NCI-H2196 treated with DMSO at 0.1 percent for 48 hours (cell line): ENCODE measurements around the gene SLC26A11.
"Not testable (repeated sequence)": the region's sequence is repeated elsewhere in the genome, so short reads cannot be mapped to it uniquely, and the experiment has no call there.

Experiments
- DNase-seq: peaks from one replicate; lab custom pipeline; 2025; ENCODE audit not compliant: unreplicated experiment; lab: John Stamatoyannopoulos, UW

SLC26A11 gene

DNA sequence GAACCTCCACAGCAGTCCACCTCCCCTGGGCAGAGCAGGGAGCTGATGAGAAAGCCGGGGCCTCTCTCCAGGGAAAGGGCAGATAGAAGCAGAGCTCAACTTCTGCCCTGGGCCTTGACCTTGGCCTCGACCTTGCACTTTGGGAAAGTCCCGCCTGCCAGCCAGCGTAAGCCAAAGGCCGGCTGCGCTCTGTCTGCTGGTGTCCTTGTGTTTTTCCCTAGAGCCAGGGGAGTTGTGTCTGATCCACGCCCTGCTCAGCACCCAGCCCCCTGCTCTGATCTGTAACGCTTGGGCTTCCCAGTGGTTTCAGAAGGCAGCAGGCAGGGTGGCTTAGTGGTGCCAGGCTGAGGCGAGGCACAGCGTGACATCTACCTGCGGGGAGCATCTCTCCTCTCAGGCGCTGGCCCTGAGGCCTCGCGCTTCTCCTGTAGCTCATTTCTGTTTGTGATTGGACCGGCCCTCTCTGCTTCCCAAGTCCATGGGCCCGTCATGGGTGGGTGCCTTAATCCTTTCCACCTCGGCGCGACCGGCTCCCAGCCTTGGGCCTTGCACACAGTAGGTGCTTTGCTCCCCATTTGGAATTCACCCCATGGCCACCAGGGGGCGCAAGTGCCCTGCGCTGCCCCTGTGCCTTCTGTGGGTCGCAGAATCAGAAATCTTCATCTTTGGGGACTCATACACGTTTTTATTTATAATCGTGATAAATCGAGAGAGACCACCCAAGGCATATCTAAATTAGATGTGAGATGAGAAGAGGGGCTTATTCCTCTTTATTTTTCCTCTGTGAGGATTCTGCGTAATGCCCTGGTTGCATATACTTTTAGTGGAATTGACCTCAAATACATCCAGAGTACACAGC, 24.3 kb upstream of the SLC26A11 start:
- no peak for DNase-seq

DNA sequence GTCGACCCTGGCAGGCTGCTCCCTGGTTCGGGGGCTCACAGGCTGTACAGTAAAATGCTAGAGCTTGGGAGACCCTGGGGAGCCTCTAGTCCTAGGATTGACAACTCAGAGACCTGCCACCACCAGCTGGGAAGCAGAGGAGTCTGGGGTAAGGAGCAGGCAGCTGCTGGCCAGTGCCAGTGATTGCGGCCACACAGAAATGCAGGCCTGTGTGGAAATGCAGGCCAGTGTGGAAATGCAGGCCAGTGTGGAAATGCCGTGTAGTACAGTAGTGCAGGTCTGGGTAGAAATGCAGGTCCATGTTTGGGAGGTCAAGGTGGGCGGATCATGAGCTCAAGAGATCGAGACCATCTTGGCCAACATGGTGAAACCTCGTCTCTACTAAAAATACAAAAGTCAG, 23.6 kb upstream of the SLC26A11 start:
- no peak for DNase-seq

DNA sequence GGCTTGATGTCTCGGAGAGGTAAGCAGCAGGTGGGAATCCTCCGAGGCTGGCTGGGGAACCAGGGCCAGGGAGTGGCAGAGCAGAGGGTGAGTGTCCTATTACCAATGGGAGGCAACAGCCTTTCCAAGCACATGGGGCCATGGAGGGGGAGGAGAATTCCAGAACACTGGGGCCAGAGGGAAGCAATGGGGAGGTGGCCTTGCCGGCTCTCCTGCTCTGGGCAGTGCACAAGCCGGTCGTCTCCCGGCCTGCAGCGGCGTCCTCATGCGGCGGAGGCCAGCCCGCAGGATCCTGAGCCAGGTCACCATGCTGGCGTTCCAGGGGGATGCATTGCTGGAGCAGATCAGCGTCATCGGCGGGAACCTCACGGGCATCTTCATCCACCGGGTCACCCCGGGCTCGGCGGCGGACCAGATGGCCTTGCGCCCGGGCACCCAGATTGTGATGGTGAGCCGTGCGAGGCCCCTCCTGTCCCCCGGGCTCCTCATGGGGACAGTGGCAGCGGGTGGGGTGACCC, 22.0 kb upstream of the SLC26A11 start:
- DNase-seq = no peak

DNA sequence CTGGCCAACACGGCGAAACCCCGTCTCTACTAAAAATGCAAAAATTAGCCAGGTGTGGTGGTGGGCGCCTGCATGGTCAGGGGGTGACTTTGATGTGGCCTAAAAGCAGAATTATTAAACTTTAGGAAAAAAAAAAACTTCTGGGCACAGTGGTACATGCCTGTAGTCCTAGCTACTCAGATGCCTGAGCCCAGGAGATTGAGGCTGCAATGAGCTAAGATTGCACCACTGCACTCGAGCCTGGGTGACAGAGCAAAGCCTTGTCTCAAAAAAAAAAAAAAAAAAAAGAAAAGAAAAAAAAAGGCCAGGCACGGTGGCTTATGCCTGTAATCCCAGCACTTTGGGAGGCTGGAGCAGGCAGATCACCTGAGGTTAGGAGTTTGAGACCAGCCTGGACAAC, 20.9 kb upstream of the SLC26A11 start:
- DNase-seq = not testable (repeated sequence)

DNA sequence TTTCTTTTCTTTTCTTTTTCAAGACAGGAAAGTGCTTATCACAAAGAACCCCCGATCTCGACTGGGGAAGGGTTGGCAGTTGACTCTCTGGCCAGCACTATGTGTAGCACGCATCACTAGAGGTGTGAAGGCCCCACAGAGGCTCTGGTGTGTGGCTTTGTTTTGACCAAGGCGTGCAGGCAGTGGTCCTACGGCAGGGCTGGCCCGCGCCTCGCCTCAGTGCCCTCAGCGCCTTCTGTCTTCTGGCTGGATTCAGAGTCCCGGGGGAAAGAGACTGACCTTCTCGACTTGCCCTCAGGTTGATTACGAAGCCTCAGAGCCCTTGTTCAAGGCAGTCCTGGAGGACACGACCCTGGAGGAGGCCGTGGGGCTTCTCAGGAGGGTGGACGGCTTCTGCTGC, 18.8 kb upstream of the SLC26A11 start:
- DNase-seq = no peak

DNA sequence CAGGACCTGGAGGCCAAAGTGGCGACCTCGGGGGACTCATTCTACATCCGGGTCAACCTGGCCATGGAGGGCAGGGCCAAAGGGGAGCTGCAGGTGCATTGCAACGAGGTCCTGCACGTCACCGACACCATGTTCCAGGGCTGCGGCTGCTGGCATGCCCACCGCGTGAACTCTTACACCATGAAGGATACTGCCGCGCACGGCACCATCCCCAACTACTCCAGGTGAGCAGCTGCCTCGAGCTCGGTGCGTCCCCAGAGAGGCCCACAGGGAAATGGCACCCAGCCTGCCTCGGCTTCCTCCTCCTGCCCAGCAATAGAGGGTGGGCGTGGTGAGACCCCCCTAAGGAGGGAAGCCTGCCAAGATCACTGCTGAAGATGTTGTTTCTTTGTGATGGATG, 18.0 kb upstream of the SLC26A11 start:
- no peak for DNase-seq

DNA sequence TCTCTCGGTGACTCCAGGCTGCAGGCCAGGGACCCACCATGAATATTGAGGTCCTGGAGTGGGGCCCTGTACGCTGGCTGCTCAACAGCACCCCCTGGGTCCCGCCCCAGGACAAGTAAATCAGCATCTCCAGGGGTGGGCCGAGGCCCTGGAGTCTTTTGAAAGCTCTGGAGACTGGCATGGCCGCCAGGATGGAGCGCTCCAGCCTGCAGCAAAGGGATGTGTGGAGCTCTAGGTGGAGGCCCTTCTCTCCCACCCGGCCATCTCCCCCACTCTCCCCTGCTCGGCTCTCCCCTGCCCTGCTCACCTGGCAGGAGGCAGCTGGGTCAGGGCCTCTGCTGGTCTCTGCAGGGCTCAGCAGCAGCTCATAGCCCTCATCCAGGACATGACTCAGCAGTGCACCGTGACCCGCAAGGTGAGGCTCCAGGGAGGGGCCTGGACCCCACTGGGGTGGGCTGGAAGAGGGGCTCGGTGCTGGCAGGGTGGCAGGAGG, 16.7 kb upstream of the SLC26A11 start:
- no peak for DNase-seq

DNA sequence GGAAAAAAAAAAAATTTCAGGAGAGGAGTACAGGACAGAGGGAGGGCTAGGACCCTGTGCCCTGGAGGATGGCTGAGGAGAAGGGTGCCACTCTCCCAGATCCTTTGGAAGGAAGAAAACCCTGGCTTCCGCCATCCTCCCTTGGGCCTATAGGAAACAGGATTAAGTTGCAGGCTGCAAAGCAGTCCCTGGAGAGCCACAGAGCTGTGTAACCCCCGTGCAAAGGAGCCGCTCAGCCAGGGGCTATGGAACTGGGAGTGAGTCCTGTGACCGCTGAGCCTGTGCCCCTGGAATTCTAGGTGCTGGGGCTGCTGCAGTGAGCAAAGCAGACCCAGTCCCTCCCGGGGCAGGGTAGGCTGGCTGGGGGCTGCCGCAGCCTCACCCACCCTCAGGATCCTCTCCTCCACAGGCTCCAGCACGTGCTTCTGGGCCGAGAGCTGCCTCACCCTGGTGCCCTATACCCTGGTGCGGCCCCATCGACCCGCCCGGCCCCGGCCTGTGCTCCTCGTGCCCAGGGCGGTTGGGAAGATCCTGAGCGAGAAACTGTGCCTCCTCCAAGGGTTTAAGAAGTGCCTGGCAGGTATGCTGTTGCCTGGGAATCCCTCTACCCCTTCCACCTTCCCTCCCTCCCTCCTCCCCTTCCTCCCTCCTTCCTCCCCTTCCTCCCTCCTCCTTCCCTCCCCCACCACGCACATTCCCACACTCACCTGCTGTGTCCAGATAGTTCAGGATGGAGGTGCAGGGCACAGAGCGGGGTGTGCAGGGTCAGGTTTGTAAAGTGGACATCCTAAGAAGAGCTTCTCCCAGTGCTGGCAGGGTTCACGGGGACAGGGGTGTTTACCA, 15.4 kb upstream of the SLC26A11 start:
- DNase-seq = no peak

DNA sequence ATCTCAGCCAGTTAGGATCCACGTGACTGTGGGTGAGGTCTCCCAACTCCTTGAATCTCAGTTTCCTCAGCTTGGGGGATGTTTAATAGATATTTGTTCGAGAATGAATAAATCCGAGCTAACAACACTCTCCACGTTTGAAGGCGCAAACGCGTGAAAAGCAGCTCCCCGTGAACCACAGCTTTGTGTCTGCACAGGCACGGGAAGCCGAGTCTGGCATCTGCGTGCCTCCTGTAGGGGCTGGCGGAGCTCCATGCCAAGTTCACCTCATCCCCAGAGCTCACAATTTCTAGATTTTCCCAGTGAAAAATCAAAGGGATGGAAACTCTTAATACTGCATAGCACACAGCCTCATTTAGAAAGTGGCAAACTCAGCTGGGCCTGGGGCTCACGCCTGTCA, 14.4 kb upstream of the SLC26A11 start:
- DNase-seq = no peak

DNA sequence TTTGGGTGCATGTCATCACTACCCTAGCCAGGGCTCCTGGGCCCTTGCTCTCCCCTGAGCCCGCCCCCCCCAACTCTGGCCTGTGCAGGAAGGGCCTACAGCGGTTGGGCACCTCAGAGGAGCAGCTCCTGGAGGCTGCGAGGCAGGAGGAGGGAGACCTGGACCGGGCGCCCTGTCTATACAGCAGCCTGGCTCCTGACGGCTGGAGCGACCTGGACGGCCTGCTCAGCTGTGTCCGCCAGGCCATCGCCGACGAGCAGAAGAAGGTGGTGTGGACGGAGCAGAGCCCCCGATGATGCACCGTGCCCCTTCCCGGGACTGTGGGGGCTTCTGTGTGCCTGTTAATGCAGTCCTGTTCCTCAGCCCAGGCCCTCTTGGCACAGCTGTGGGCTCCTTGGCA, 12.2 kb upstream of the SLC26A11 start:
- no peak for DNase-seq

DNA sequence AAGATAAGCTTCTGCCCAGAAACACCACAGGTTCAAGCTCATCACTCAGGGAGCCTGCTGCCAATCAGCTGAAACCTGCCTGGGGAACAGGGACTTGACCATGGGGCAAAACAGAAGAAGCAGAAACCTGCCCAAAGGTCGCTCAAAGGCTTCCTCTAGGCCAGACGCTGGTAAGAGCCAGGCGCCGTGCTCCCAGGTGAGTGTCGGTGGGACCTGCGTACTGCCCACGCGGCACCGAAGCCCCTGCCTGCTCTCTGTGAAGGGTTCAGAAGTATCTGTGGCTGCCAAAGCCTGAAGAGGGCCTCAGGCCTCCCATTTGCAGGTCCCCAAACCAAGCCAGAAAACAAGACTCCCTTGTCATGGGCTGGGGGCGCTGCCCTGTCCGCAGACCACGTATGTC, 10.5 kb upstream of the SLC26A11 start:
- DNase-seq = no peak

DNA sequence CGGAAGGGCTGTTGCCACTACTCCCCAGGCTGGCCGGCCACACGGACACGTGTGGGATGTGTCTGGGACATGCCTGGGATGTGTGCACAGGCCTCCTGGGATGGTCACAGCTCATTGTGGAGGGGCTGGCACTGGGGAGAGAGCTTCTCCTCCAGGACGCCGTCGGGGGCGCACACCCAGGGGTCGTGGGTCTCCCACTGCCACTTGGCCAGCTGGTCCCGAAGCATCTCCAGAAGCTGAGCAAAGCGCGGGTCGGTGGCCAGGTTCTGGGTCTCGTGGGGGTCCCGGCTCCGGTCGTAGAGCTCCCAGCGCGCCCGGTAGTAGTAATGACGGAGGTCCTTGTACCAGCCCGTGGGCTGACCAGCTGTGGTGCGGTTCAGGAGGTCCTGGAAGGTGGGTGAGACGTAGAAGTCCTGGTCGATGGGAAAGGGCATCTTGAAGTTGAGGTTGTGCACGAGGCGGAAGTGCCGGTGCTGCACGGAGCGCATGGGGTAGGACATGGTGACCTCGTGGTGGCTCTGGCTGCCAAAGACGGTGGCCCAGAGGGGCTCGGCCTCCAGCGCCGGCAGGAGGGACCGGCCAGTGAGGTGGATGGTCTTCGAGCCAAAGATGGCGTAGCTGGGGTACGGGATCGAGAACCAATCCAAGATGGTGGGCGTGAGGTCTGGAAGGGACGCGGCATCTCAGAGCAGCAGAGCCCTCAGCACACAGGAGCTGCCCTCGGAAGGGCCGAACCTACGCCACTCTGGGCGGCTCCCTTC, 9.7 kb upstream of the SLC26A11 start:
- no peak for DNase-seq

DNA sequence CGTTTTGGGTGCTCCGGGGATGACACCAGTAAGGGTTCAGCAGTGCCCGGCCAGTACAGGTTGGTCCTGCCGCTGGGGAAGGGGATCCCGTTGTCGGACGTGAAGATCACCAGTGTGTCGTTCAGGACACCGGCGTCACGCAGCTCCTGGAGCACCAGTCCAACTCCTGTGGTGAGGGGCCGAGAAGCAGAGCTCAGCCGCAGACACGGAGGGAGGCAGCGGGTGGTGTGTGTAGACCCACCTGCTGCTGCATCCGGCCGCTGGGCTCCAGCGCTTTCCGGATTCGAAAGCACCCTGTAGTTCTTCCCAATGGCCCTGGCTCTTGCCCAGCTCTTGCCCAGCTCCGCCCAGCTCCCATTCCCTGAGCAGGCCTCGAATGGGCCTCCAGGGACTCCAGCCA, 8.1 kb upstream of the SLC26A11 start:
- DNase-seq = no peak

DNA sequence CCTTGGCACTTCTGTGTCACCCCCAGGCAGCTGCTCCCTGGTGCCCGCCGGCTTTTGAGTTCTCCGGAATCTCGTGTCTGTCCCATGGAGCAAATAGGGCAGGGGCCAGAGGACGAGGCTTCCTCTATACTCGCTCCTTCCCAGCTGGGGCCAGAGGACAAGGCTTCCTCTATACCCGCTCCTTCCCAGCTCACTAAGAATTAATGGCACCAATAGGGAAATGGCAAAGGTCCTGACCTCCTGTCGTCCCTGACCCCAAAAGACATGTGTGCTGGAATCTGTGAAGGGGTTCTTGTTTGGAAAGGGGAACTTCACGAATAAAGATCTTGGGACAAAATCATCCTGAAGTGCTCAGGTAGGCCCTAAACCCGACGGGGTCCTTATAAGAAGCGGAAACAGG, 7.7 kb upstream of the SLC26A11 start:
- no peak for DNase-seq

DNA sequence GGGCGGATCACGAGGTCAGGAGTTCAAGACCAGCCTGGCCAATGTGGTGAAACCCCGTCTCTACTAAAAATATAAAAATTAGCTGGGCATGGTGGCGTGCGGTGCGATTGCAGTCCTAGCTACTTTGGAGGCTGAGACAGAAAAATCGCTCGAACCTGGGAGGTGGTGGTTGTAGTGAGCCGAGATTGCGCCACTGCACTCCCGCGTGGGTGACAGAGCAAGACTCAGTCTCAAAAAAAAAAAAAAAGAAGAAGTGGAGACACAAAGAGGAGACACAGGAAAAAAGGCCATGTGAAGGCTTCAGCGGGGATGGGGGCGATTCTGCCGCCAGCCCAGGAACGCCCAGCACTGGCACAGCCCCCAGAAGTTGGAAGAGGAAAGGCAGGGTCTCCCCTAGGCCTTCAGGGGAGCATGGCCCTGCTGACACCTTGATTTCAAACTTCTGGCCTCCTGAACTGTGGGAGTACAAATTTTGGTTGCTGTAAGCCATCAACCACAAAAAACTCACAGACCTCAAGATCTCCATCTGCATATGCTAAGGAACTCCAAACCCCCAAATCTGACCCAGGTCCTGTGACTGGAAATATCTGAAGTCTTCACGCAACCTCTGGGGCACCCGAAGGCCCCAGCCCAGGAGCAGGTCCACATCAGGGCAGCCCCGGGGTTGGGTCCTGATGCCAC, 7.1 kb upstream of the SLC26A11 start:
- DNase-seq = no peak

DNA sequence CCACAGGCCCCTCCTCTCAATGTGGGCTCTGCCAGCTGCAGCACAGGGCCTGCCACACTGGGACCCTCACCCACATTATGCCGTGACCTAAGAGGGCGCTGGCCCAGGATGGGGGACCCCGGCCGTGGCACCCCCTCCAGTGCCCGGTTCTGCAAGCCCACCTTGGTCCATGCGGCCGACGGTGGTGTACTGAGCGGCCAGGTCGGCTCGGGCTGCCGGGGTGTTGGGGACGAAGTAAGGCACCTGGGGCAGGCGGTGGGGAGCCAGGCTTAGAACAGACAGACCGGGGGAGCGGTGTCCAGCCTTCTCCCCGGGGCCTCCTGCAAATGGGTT, 6.6 kb upstream of the SLC26A11 start:
- DNase-seq = no peak

DNA sequence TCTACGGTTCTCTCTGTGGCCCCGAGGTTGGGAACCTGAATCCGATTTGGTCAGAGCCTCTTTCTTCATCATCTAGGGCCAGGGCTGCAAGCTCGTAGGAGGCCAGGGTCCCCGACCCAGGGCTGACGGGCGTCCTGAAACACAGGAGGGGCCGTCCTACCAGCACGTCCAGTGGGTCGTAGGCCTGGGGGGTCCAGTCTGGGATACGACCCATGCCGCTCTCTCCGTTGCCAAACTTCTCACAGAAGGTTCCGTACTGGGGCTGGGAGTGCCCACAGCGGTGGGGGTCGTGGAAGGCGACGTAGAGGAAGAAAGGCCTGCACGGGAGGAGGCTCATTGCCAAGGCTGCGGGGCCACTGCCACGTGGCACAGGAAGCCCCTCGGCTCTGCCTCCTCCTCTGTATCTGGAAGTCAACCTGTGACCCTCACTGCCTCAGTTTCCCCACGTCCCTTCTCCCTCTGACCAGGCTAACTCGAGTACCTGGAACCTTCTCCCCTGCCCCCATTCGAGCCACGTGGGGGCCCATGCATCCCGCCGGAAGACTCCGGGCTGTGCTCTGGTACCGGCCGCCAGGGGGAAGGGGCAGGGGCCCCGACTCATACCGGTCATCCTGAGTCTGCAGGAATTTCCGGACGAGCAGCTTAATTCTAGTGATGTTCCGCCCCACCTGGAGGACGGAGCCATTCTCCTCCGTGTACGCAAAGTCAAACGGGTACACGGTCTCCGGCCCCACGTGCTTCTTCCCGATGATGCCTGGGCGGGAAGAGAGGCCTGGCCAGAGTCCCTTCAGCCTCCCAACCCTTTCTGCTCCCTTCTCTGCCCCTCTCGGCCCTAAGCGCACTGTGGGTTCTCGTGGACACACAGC, 6.0 kb upstream of the SLC26A11 start:
- no peak for DNase-seq

DNA sequence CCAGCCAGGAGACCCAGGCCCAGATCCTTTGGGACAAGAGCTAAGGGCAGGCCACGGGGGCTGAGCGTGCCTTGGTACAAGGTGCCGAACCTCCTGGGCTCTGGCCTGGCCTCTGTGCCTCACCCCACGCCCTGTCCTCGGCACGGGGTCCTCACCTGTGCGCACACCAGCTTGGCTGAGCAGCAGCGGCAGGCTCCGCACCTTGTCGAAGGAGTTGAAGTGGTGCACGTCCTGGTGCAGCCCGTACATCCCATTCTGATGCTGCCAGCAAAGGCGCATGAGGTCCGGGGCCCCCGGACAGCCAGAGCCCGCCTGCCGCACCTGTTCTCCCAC, 5.4 kb upstream of the SLC26A11 start:
- no peak for DNase-seq

DNA sequence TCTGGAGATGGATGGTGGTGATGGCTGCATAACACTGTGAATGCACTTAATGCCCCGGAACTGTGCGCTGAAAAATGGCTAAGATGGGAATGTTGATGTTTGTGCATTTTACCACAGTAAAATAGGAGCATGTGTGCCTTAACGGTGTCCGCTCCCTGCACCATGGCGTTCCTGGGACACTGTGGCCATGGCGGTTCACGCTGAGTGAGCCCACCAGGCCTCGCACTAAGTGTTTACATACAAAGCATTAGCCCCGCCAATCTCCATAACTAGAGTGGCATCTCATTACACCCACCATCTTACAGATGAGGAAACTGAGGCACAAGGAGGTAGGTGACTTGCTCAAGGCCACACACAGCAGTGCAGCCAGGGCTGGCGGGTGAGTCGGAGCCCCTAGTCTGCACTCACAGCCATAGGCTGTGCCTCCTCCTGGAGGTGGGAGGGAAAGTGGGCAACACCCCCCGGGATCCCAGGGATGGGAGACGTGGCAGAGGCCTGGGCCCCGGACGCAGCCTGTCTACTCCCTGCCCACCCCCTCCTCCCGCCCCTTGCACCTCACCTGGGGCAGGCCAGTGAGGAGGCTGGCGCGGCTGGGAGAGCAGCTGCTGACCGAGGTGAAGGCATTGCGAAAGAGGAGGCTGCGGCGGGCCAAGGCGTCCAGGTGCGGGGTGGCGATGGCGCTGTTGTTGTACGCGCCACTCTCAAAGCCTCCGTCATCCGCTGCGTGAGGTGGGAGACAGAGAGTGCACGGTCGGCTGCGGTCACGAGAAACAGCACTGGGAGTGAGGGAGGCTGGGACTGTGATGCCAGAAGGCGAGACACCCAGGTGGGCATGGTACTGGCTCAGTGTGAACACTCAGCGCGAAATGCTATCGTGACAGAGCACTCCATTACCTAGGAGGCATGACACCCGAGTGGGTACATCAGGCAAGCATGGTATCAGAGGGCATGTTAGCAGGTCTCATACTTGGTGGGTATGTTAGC, 3.5 kb upstream of the SLC26A11 start:
- no peak for DNase-seq
